Smooth muscle cell (in vitro differentiated cells): ENCODE data around the gene TRHDE. TPM values are rescaled to one million over a fixed set of nuclear protein-coding genes. Genes with fewer than 3 reads are reported as not detected.

ENCODE experiments used
- DNase-seq: peaks from one replicate; lab custom pipeline; 2025; ENCODE audit not compliant: unreplicated experiment; lab: John Stamatoyannopoulos, UW
- H2AFZ ChIP-seq: fragments of 200-600 bp; sonication (generic); 2 replicates; pipeline ENCODE4 v1.6.0; 2016; ENCODE audit warnings: antibody characterized with exemption, low read depth, mild to moderate bottlenecking
- H3F3A ChIP-seq: fragments of 200-600 bp; sonication (generic); 2 replicates; pipeline ENCODE4 v1.6.0; 2017; ENCODE audit warnings: antibody characterized with exemption, low read depth
- H3K27ac ChIP-seq: fragments of 200-600 bp; sonication (generic); 2 replicates; pipeline ENCODE4 v1.5.1; 2016; ENCODE audit warnings: low read depth, mild to moderate bottlenecking
- H3K27me3 ChIP-seq: fragments of 200-600 bp; sonication (generic); 2 replicates; pipeline ENCODE4 v1.6.1; 2016; ENCODE audit warnings: low read depth, mild to moderate bottlenecking
- H3K36me3 ChIP-seq: fragments of 200-600 bp; sonication (generic); 2 replicates; pipeline ENCODE4 v1.5.1; 2016; ENCODE audit warnings: low read depth
- H3K4me1 ChIP-seq: fragments of 200-600 bp; sonication (generic); 2 replicates; pipeline ENCODE4 v1.5.1; 2016; ENCODE audit warnings: low read depth
- H3K4me2 ChIP-seq: fragments of 200-600 bp; sonication (generic); 2 replicates; pipeline ENCODE4 v1.6.0; 2016; ENCODE audit warnings: mild to moderate bottlenecking
- H3K4me3 ChIP-seq: fragments of 200-600 bp; sonication (generic); 2 replicates; pipeline ENCODE4 v1.5.1; 2016; ENCODE audit warnings: mild to moderate bottlenecking
- H3K79me2 ChIP-seq: fragments of 200-600 bp; sonication (generic); 2 replicates; pipeline ENCODE4 v1.6.0; 2016; ENCODE audit warnings: low read depth, mild to moderate bottlenecking
- H3K9ac ChIP-seq: fragments of 200-600 bp; sonication (generic); 2 replicates; pipeline ENCODE4 v1.6.0; 2016; ENCODE audit warnings: low read depth
- H3K9me3 ChIP-seq: fragments of 200-600 bp; sonication (generic); replicated peaks from 2 replicates; pipeline ENCODE4 v1.5.1; 2016; ENCODE audit warnings: low read depth
- H4K20me1 ChIP-seq: fragments of 200-600 bp; sonication (generic); 2 replicates; pipeline ENCODE4 v1.6.0; 2016; ENCODE audit warnings: low read depth
- CTCF ChIP-seq: fragments of 200-600 bp; sonication (generic); IDR thresholded peaks from 2 replicates; pipeline ENCODE4 v1.5.1; 2017; ENCODE audit warnings: borderline replicate concordance, mild to moderate bottlenecking, antibody characterized with exemption; ENCODE audit not compliant: insufficient read depth, poor library complexity, severe bottlenecking
- WGBS: methylation state at CpG from one replicate; pipeline ENCODE4 v1.1.7; 2016; ENCODE audit warnings: low lambda C conversion rate; 5-methylcytosine and 5-hydroxymethylcytosine counted together
- polyA plus RNA-seq: library from polyadenylated mRNA; unstranded; fragments of >200 nt; fragmentation: Nextera tagmentation; extraction: Ambion mirVana; gene quantifications from 2 replicates; pipeline ENCODE4 v1.2.1, GENCODE V29; 2016
- total RNA-seq: library from RNA; depleted of rRNA; stranded (reverse); fragments of >200 nt; gene quantifications from 2 replicates; pipeline ENCODE4 v1.2.3, GENCODE V29; 2014

Gene TRHDE
- total and polyA plus RNA-seq, 2 experiments from 2014 or later: 0.32 to 0.81 TPM

DNA sequence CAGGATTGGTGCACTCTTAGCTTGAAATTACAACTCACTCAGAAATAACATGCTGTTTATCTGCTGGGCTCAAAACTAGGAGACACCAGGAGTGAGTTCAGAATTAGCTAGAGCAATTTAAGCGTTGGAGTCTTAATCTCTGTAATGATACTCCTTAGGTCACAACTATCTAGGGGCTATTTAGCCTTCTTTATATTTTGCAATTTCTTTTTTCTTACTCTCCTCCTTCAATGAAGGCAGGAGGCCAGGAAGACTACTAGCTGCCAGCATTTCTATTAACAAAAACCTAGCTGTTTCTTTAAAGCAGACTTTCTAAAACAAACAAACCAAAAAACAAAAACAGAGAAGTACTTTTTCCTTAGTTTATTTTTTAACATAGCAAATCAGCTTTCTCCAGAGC, 226.2 kb downstream of the TRHDE start:
- Histone ChIP-seq H3K4me2 (no peak overlapping the region), H3K4me3 (no peak overlapping the region), H3K79me2 (no peaks in the 10 kb centered on the region), H3K27ac (no peak overlapping the region), H2AFZ (peak overlapping the region; percentile 26), H4K20me1 (no peaks in the 10 kb centered on the region), H3K36me3 (no peaks in the 10 kb centered on the region), H3K4me1 (no peaks in the 10 kb centered on the region), H3K27me3 (no peaks in the 10 kb centered on the region), H3K9me3 (no peaks in the 10 kb centered on the region), H3F3A (no peaks in the 10 kb centered on the region), H3K9ac (no peak overlapping the region)
- no peak for DNase-seq
- TF ChIP-seq CTCF: no peak
- WGBS: 63% methylated on average over 1 of the region's 1 CpG

DNA sequence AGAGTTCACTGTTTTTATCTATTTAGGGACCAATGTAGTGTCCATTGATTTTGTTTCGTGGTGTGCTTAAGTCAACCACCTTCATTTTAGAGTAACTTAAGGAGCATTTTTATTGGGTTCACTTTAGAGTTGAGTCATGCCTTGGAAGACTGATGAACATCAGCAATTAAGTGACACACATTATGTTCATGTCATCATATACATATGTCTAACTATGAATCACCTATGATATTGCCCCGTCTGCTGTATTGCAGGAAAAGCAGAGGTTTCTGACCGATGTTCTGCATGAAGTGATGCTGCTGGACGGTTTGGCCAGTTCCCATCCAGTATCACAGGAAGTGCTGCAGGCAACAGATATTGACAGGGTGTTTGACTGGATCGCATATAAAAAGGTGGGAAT, 227.1 kb downstream of the TRHDE start:
- H3K4me2 ChIP-seq: no peak overlapping the region
- no peaks in the 10 kb centered on the region for H3K27me3 ChIP-seq
- no peak overlapping the region for H3K9ac ChIP-seq
- H4K20me1 ChIP-seq: no peaks in the 10 kb centered on the region
- no peaks in the 10 kb centered on the region for H3F3A ChIP-seq
- no peak overlapping the region for H2AFZ ChIP-seq
- no peak for DNase-seq
- H3K9me3 ChIP-seq: no peaks in the 10 kb centered on the region
- no peaks in the 10 kb centered on the region for H3K4me1 ChIP-seq
- 83% methylated on average over 5 of the region's 5 CpGs for WGBS
- H3K4me3 ChIP-seq: no peak overlapping the region
- no peak for TF ChIP-seq CTCF
- H3K27ac ChIP-seq: no peak overlapping the region
- no peaks in the 10 kb centered on the region for H3K79me2 ChIP-seq
- no peaks in the 10 kb centered on the region for H3K36me3 ChIP-seq

DNA sequence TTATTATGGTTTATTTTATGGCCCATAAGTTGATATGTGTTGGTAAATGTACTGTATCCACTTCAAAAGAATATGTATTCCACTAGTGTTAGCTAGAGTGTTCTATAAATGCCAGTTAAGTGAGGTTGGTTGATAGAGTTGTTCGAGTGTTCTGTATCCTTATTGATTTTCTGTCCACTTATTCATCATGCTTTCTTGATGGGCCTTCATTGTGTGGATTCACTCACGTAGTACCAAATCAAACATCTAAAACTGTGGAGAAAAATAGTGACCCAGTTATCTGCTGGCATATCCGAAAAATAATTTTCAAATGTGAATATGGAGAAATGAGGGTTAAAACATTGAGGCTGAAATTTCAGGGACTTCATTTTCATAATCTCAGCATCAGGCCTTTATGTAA, 230.4 kb downstream of the TRHDE start:
- Histone ChIP-seq H3K9ac (no peak overlapping the region), H3K27me3 (no peaks in the 10 kb centered on the region), H3K27ac (no peak overlapping the region), H3K4me1 (no peaks in the 10 kb centered on the region), H3K79me2 (no peaks in the 10 kb centered on the region), H3K36me3 (no peaks in the 10 kb centered on the region), H4K20me1 (no peaks in the 10 kb centered on the region), H2AFZ (no peak overlapping the region), H3K4me2 (no peak overlapping the region), H3K9me3 (no peaks in the 10 kb centered on the region), H3K4me3 (no peak overlapping the region), H3F3A (no peaks in the 10 kb centered on the region)
- DNase-seq: no peak
- no peak for TF ChIP-seq CTCF
- 93% methylated on average over 3 of the region's 3 CpGs for WGBS

- 100% methylated on average over 1 of the region's 1 CpG for WGBS
Measured at GRCh38 chr12:72505227-72505626, 233.1 kb downstream of the TRHDE start.

More at GRCh38 chr12:72505227-72505626, 233.1 kb downstream of the TRHDE start:
- H3K4me2 ChIP-seq: no peak overlapping the region
- DNase-seq: no peak
- no peak overlapping the region for H3K4me3 ChIP-seq
- no peaks in the 10 kb centered on the region for H4K20me1 ChIP-seq
- no peak overlapping the region for H2AFZ ChIP-seq
- H3K9ac ChIP-seq: no peak overlapping the region
- H3K27me3 ChIP-seq: no peaks in the 10 kb centered on the region
- no peaks in the 10 kb centered on the region for H3K79me2 ChIP-seq
- H3F3A ChIP-seq: no peaks in the 10 kb centered on the region
- no peak for TF ChIP-seq CTCF
- no peak overlapping the region for H3K27ac ChIP-seq
- H3K9me3 ChIP-seq: no peaks in the 10 kb centered on the region
- H3K36me3 ChIP-seq: no peaks in the 10 kb centered on the region
- peaks cover 2% of the 10 kb centered on the region for H3K4me1 ChIP-seq
